GM19328 (cell line): Measurements from ENCODE around the gene CTNND1.

Source experiments
- ATAC-seq: cut with Tn5 transposase; IDR thresholded peaks from one replicate; pipeline ENCODE4 v1.9.1; 2021; ENCODE audit warnings: mild to moderate bottlenecking, moderate library complexity; ENCODE audit not compliant: unreplicated experiment

The CTNND1 gene

DNA sequence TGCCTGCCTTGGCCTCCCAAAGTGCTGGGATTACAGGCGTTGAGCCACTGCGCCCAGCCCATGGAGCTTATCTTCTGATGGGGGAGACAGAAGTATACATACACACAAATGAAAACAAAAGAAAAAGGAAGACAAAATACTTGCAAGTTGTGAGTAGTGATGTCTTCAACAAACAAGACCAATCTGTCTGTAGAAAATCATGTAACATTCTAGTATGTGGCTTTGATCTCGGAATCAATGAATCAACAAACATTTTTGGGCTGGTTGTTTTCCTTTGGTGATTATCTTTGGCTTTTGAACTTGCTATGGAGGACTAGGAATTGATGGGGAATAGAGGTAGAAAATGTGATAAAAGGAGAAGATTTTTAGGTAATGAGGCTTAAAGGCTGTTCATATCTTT, 3.4 kb upstream of the CTNND1 start:
- no peak for ATAC-seq

DNA sequence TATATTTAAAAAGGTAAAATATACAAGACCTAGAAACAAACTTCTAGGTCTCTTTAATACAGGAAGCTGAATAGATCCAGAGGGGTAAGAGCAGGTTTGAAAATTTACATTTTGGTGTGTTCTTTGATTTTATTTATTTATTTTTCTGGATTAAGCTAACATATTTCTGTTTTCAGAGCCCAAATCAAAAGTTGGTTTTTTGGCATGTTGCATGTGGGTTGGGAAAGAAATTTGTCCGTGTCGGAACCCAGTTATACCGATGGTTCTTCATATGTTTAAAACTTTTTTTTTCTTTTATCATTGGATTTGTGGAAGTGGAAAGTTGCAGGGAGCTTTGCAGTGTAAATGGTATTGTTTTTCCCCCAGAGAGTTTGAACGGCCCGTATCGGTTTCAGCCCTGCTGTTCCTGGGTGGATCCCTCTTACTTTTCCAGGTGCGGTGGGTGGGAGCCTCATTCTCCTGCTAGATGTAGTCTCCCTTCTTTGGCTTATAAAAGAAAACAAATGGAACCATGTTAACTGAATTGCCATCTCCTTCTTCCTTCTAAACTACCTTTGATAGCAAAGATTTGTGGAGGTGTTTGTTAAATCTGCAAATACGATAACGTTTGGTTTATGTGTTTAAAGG, 746 bp downstream of the CTNND1 start:
- ATAC-seq, result no peak

DNA sequence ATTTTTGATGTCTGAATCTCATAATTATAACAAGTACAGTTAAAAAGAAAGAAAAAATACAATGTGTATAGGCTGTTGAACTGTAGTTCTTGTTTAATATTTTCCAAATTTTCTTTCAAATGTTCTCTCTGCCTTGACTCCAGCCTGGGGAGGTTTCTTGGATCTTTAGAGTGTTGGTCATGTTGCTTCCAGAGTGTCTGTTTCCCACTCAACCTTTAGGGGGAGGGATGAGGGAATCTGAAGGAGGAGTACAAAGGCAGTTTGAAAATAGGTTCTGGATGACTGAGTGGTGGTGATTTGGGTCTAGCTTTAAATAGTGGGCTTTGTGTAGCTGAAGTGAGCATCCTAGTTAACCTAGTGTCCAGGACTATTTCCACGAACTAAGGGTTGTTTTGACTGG, 2.0 kb downstream of the CTNND1 start:
- ATAC-seq, result no peak

DNA sequence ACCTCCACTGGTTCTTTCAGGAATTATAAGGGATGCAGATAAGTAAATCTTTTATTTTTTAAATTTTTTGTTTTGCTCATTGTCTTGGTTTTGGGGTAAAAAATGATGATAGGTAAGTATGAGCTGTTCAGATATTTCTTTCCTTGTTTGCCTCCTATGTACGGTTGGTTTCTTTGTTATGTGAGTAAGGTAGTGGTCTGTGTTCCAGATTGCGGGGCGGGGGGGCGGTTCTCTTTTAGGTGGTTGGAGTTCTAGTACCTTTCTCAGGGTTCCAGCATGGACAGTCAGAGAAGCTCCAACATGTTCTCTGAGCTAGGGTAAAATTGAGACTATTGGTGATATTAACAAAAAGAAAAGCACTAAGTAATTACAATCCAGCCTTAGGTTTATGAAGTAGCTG, 2.4 kb downstream of the CTNND1 start:
- no peak for ATAC-seq

DNA sequence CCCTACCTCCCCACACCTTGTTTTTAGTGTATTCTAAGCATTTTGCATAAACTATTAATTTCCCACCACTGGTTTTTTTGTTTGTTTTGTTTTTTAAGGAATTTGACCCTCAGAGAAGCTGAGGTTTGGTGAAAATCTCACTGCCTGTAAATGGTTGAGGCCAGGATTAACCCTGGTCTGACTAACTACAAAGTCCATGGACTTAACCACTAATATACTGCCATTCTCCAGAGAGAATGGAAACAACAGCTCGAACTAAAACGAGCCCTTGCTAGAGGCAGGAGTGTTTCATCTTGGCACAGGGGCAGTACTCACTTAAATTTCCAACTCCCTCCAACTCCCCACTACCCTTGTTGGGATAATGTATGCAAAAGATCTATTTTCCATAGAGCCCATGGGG, 3.0 kb downstream of the CTNND1 start:
- no peak for ATAC-seq

DNA sequence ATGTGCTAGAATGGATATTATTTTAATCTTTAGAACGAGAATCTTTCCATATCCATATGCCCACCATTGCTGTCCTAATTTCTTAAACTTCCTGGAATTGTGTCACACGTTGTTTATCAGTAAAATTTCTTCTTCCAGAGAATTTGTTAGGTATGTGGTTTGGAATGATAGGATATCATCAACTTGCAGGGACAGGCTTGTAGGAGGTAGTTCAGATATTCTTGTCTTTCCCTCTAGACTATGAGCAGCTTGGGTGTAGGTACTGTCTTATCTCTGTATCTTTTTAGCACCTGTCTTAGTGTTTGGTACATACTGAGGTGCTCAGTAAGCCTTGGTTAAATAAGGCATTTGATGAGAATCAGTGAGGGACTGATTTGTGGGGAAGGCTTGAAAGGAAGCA, 3.4 kb downstream of the CTNND1 start:
- ATAC-seq, result no peak

DNA sequence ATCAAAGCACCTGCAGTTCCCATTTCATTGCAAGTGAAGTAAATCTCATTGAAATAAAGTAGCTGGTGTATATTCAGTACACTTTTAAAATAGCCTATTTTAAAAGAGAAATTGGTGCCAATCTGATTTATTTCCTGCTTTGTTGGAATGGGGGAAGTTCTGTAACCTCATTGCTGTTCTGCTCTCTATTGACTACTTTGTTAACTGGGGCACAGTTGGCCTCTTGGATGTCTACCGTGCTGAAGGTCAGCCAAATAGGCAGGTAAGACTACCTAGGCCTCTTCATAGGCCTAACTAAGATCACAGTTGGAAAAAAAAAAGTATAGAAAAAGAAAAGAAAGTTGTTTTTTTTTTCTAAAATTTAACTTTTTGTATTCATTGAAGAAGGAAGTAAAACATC, 9.2 kb downstream of the CTNND1 start:
- ATAC-seq, result no peak

DNA sequence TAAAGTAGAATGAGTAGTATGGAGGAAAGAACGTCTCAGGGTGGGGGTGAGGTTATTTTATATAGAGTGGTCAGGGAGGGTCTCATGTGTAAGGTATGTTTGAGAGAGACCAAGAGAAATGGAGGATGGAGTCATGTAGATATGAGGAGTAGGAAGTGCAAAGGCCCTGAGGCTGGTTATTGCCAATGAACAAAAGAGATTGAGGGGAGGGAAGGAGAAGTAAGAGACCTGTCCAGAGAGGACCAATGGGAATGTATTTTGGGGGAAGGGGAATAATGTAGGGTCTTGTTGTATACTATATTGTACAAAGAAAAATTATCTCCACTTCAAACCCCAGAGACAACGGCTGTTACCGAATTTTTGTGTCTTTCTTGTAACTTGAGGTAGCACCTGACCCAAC, 9.8 kb downstream of the CTNND1 start:
- ATAC-seq, result no peak

DNA sequence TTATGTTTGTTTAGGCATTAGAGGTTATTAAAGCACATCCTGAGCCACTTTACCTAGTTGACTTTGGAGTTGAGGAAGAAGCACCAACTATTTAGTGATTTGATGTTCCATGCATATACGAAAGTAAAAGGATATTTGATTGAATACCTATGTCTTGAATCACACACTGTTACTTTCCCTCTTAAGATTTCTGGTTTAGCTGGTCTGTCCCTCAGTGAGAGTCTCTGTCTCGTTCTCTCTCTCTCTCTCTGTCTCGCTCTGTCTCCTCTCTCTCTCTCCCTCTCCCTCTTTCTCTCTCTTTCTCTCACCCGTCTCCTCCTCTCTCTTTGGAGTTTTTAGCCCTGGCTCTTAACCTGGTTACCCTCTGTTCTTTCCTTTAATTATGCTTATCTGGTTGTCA, 11.0 kb downstream of the CTNND1 start:
- ATAC-seq, result no peak

DNA sequence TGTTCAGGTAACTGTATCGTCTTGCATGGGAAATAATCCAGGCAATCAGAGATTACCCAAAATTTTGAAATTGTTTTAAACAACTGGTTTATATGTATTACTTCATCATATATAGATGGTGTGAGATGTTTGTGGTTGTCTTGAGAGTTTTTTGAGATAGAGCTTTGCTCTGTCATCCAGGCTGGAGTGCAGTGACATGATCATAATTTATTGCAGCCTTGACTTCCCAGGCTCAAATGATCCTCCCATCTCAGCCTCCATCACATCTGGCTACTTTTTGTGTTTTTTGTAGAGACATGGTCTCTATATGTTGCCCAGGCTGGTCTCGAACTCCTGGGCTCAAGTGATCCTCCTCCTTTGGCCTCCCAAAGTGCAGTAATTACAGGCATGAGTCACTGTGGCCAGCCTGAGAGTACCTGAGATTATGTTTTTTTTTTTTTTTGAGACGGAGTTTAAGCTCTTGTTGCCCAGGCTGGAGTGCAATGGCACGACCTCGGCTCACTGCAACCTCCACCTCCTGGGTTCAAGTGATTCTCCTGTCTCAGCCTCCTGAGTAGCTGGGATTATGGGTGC, 11.5 kb downstream of the CTNND1 start:
- ATAC-seq, result no peak

DNA sequence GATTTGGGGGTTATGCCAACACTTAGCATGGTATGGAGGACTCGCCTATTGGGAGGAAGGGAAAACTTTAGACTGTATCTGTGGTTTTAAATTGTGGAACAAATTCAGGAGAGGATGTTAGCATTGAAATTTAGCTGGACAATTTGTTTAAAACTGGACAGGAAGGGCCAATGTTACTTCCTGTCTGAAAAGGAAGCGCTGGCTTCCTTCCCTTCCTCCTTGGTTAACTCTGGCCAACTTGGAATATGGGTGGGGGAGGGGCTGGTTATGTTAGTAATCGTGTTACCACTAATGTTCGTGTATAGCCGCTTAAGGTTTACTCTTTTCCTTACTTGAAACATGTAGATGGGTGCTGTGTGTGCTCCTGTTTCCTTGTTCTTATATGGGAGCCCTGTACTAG, 13.9 kb downstream of the CTNND1 start:
- ATAC-seq, result no peak

DNA sequence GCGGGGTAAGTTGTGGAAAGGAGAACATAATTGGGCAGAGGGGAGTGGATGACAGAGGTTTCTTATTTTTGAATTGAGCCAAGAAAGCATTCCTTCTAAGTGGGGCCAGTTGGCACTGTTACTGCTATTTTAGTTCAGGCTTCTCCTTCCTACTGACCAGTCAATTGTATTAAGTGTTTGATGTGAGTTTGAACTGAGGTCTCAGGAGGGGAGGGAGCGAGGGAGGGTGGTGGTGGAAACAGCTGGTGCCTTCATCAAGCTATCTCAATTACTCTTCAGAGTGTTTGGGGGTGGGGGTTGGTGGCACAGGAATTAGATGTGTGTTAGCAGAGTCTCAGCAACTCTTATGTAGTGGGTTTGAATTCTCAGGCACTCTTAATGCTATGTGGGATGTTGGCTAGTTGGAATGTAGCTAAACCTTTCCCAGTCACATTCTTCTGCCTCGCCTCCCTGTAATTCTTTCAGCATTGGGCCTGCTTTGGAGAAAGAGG, 14.5 kb downstream of the CTNND1 start:
- ATAC-seq, result no peak

DNA sequence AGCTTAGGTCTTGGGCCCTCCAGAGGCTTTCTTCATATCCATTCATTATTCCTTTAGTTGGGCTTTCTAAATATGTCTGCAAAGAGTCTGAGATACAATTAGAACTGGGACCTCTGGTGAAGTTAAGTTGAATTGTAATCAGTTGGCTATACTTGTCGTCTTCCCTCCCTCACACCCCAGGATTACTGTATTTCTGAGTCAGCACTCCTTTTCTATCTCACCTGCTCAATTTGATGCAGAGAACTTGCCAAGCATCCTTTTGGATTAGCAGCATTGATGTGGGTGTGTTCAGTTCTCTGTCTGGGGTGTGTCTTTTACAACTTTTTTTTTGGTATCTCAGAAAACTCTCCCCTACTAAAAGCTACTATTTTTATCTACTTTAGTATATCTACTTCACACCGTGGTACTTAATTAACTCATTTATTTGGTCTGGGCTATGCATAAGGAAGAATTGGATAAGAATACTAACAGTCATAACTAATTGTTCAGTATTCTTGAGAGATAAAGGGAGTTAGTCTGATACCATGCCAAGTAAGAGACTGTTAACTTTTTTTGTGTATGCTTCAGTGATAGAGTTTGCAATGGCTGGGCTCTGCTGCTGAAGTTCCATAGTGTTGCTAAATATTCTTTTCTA, 15.1 kb downstream of the CTNND1 start:
- no peak for ATAC-seq

DNA sequence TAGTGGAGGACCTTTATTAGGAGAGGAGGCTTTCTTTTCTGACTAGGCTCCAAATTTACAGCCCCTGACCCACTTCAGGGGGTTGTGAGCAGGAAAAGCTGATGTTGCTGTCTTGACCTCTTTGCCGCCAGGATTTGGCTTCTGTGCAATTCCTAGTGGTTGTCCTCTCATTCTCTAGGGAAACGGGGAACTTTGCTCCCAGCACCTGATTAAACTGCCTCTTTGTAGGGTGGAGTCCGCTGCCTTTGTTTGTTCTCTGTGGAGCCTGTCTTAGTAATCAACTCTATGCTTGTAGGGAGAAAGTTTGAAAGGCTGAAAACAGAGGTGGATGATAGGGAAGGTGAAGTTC, 16.3 kb downstream of the CTNND1 start:
- ATAC-seq, result no peak

DNA sequence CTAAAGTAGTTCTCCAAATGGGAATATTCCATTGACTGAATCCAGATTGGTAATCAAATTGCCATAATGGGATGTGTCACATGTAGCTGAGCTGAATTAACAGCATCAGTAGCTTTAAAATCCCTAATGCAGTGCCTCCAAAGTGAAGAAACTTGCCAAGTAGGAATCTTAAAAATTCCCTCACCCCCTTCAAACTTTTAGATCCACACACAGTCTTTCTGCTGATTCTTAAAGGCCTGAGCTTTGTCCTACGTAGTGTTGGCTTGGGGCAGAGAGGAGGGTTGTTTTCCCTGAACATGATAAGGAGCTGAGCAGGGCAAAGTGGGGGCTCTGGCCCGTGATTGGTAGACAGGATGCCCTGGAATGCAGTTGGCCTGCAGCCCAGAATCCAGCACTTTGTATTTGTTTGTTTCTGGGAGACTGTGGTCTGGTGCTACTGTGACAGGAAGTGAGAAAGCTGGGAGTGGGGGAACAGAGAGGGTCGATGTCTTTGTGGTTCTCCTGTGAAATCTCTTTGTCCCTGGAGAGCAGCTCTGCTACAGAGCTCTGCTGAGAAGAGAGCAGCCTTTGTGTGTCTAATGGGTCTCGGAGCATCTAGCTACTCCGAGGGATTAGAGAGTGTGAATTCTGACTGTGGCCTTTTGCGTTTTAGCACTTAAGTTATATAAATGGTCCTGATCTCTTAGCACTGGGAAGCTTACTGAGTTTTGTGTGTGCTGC, 16.9 kb downstream of the CTNND1 start:
- no peak for ATAC-seq

DNA sequence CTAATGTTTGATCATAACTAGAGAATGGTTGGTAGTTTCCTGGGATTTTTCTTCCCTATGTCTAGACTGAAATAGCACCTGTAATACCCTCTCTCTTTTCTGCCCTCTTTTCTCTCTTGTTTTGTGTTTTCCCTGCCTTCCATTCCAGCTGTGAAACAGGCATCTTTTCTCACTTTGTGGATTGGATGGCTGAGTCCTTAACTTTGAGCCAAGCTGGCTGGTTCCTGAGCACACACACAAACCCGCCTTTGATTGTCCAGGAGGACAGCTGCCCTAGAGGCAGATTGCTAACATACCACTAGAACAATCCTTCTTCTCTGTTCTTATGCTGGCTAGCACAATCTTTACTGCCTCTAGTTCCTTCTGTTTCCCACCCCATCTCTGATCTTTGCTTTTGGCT, 17.7 kb downstream of the CTNND1 start:
- no peak for ATAC-seq

DNA sequence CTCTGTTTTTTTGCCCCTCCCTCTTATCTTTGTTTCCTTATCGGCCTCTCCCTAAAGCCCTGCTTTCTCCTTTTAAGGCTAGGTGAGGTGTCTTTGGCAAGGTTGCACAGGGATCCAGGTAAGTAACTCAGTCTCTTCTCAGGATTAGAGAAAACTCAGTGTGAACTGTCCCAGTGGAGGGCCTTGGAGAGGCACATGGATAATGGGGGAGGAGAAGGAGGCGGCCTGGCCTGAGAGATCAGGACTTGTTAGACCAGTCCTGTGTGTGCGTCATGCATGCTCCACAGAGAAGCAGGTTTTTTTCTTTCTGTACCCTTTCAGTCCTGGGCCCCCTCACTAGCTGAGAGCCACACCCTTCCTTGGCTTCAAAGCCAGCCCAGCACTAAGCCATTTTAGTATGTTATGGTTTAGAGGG, 19.9 kb downstream of the CTNND1 start:
- no peak for ATAC-seq

DNA sequence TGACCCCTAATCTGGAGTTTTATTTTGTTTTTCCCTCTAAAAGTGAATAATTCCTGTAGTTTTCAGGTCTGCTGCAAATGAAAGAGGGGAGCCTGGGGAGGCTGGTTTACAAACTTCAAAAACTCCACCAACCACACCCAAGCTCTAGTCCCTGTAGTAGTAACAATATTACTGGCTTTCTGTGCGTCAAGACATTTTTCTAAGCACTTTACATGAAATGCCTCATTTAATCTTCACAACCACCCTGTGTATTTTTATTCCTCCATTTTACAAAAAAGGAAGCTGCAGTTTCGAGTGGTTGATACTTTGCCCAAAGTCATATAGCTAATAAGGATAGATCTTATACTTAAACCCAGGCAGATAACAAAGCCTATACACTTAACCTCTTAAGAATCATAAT, 23.5 kb downstream of the CTNND1 start:
- ATAC-seq, result no peak

DNA sequence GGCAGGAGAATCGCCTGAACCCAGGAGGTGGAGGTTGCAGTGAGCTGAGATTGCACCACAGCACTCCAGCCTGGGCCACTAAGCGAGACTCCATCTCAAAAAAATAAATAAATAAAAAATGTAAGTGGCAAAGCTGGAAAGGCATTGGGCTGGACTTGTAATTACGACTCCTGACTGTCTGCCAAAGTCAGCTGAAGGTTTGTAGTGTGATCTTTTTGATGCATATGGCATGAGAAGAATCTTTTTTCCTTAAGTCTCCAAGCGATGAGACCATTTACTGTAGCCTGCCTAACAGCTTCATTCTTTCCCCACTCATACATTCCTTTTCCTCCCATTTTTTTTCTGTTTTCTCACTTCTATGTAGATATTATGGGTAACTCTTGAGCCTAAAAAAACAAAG, 24.8 kb downstream of the CTNND1 start:
- no peak for ATAC-seq

DNA sequence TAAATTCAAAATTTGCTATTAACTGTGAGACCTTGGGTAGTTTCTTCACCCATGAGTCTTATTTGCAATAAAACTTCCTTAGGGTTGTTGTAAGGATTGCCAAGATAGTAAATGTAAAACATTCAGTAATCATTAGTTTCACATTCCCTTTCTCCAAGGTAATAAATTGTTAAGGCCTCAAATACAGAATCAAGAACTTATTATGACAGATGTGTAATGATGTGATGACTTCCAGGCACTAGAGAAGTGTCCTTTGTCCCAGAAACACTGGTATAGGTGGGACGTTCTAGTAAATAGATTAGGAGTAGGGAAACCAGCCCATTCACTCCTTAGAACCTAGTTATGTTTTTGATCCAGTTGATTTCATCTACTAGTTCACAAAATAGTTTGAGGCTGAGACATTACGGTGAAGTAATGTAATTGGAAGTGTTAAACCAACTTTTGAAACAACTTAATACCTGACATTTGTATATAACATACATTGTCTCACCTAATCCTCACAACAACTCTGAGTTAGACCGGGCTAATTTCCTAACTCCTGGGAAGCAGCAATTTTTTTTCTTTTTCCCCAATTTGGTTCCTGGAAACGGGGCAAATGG, 25.5 kb downstream of the CTNND1 start:
- no peak for ATAC-seq

DNA sequence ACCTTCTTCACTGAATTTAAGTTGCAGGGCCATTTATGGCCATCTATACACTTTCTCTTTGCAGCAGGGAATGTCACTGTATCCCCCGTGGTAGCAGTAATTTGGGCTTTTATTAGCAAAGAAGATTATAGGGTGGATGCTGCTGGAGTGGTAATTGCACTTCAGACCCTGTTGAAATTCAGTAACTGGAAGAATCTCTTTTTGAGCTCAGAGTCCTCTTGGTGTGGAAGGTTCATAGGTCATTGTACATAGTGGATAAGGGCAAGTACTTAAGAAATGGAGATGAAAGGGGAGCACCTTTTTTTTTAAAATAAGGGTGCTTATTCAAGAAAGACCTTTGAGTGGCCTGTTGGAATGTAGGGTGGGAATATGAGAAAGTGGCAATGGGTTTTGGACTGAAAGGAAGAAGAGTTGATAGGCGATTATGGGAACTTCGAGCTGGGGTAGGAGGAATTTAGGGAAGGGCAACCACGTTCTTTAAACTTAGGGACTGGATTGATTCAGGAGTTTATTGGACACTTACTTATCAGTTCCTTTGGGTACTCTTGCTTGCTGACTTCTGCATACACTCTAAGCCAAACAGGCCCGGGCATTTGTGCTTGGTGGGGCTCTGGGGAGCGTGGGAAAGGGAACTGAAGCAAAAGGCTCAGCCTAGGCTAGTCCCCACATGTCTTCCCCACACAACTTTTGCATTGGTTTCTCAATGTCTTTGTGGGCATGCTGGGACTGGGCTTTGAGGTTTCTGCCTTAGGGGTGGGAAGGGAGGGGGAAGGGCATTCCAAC, 26.5 kb downstream of the CTNND1 start:
- no peak for ATAC-seq
